HuH-7 (cell line): ENCODE measurements around the gene TPD52L2.

Experiments
- DNase-seq: peaks from one replicate; pipeline ENCODE4 v3.0.0; 2011; ENCODE audit warnings: low spot score

TPD52L2 gene

DNA sequence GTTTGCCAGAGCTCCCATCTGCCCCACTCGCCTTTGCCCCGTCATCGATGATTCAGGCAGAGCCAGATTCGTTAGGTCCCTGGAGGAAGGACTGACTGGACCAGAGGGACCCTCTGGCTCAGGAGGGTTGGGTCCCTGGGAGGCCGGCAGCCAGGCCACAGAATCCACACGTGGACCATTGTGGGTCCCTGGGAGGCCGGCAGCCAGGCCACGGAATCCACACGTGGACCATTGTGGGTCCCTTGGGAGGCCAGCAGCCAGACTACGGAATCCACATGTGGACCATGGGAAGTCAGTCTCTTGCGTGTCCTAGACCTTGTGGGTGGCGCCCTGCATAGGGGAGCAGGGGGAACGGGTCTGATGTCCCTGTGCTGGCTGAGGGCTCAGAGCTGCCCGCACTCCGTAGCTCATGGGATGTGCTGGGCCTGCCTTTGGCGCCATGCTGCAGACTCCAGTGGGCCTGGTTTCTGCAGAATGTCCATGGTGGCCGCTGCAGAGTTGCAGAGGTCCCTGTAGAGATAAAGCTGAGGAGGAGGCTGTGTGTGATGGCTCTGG, 67.6 kb downstream of the TPD52L2 start:
- DNase-seq: no peak

DNA sequence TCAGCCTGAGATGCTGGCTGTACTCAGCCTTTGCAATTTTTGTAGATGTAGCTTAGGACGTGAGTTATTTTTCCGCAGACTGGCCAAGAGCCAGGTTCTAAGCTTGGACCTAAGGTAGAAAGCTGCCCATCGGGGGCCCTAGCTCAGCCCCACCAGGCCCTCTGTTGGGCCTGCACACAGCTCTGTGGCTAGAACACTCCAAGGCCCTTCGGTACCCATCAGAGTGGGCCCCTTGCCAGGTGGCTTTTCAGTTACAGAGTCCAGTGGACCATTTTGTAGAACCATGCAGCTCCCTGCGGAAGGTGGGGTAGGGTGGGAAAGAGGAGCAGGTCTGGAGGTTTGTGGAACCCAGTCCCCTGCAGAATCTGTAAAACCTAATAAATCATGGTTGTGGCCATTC, 68.6 kb downstream of the TPD52L2 start:
- DNase-seq: no peak

DNA sequence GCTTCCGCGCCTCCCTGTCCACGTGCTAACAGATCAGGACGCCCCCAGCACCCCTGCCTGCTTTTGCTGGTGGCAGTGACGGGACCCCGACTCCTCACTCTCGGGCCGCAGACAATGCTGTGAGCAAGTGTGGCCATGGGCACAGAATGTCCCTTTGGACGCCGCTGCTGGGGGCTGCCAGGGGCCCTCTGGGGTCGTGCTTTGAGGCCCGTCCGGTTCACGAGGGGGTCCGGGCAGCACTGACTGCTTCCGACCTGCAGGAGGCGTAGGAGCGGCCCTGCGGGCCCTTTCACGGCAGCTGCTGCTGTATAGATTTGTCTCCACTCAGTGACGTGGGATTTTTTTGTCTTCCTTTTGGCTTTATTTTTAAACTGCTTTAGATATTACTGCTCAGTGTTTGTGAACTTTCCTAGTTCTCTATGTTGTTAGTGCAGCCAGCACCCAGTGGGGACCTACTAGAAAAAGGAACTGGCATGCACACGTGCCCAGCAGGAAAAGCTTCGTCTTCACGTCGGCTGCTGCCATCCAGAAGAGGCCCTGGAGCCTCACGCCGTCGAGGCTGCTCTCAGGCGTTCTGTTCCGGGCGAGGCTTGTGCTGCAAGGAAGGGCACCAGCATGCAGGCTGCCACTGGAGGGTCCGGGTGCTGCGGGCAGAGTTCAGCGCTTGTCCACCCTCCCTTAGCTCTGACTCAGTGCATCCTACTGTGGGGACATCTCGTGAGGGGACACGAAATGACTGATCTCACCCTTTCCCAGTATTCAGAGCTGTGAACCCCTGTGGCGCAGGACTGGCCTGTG, 69.4 kb downstream of the TPD52L2 start:
- DNase-seq: no peak

GRCh38 chr20:63935447-63935846, 70.4 kb downstream of the TPD52L2 start:
- DNase-seq: no peak

- DNase-seq: no peak
Observed at GRCh38 chr20:63937596-63937995, 72.5 kb downstream of the TPD52L2 start.

DNA sequence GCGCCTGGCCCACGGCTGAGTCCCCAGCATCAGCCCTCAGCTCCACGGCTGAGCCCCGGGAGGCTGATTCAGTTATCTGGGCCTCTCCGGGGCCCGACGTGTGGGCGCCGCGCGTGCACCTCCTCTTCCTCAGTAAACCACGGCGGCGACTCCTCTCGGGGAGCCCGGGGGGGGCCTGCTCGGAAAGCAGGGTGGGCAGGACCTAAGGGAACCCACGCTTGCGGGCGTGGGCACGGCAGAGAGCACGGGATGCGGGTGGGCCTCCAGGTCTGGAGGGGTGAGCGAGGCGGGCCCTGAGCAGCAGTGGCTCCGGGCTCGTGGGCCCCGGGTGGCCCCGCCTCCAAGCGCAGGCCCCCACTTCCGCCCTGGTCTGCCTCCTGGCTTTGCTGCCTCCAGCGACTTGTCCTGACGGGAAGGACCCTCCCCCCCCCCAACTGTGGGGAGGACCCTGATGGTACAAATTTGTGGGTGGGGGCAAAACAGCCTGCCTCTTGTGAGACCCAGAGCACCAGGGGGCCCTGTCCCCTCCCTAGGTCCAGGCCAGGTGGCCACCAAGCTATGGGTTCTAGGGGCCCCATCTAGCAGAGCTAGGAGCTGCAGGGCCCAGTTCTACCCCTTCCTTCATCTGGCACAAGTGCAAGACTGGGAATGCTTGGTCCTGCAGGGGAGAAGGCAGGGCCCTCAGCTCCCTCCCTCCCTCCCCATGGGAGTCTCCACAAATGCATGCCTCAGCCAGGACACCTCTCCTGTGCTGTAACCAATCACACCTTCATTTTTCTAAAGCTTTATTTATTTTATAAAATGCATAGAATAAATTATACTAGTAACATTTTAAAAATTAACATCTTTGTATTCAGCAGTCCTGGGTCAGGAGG, 74.2 kb downstream of the TPD52L2 start:
- no peak for DNase-seq

- no peak for DNase-seq
Observed at GRCh38 chr20:63940071-63940471, 75.0 kb downstream of the TPD52L2 start.

- DNase-seq: no peak
Observed at GRCh38 chr20:63940472-63941266, 75.6 kb downstream of the TPD52L2 start.
